Measurements from ENCODE around the gene RAB22A.
A peak's percentile ranks its signal among the peaks of the same experiment; 100 is the strongest.

RAB22A gene

DNA sequence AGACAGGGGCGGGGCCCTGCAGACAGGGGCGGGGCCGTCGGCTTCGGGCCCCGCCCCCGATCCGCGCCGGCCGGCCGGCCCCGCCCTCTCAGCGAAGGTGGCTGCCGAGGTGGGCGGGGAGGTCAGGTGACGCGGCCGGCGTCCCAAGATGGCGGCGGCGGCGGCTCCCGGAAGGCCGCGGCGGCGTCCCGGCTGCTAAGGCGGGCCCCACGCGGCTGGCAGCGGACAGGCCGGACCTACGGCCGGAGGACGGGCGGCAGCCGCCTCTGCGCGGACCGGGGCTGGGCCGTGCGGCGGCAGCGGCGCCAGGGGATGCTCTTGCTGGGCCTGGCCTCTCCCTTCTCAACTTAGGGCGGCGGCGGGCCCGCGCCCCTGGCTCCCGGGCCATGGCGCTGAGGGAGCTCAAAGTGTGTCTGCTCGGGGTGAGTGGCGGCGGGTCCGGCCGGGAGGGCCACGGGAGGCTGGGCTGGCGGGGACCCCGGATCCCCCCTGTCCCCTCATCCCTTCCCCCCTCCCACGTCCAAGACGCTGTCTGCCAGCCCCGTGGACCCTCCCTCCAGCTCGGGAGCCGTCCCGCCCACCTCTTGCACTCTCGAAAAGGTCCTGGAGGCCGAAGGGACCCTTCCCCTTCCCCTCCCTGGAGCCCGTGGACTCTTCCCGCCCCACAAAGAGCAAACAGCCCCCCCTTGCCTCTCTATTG, at the start of gene RAB22A:
TSS of gene RAB22A (plus strand) at position 125 of the 700 bp plus-strand sequence. CDS start at position 387, 262 bp downstream.
- DNase-seq: peak; percentile 77

- no peak for DNase-seq
Observed at GRCh38 chr20:58260006-58260405, 49.5 kb upstream of the RAB22A start.

DNA sequence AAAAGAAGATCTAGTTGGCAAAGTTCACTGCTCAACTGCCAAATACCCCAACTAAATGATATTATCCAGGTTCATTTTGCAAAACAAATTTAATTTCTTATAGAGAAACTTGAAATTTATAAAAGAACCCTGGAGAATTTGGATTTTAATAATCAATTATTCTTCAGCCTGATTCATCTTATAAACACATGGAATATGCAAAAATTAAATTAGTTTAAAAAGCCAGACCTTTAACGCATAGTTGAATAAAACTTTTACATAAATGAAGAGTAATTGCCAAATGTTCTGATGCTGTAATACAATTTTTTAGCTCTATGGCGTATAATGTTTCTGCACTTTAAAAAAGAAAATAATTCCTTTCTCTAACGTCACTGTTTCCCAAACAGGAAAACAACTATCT, 47.9 kb upstream of the RAB22A start:
- DNase-seq: no peak

- DNase-seq: no peak
Observed at GRCh38 chr20:58264271-58264670, 45.2 kb upstream of the RAB22A start.

DNA sequence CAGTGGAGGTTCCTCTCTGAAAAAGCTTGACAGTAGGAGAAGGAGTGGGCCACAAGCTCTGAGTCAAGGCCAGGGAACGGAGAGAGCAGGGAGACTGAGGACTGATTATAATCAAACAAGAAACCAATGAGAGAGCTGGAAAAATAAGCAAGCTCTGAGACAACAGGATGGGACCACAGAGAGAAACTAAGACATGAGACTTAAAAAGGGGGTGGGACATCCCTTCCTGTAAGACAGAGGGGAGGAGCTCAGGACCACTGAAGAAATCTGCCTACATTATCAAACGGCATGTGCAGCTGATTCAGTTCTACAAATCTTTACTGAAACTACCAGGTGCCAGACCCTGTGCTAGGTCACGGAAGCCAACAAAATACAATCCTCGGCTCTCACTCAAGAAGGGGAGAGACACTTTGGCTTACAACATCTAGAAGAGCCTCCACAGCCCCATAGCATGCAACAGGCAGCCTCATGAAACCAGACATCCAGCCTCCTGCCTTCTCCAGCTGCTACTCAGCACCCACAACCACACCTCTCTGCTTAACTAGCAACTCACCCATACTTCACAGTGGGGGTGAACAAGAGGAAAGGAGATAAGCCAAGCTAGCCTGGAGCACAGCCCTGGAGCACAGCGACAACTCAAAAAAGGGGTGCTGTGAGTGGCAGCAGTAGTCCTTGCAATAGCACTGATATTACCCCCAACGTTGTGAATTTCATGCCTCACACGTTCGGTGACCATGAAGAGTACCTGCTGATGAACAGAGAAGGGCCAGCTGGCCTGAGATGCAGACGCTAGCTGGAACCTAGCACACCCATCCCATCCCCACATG, 41.9 kb upstream of the RAB22A start:
- DNase-seq: no peak

DNA sequence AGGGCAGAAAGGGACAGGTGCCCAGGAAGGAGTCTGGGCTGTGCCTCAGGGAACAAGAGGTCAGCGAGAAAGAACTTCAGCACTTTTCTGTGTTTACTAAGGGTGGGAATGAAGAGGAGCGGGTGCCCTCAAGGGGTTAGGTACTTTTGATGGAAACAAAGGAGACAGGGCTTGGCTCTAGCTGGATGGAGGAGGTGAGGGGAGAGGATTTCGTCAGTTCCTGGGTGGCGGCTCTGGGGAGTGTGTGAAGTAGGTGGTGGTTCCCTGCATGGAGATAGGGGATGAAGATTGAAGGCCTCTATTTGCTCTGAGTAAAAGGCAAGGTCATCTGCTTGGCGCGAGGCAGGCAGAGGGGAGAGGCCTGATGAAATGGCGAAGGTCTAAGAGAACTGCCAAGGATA, 41.1 kb upstream of the RAB22A start:
- DNase-seq: no peak

GRCh38 chr20:58268936-58269619, 40.4 kb upstream of the RAB22A start:
- no peak for DNase-seq

- DNase-seq: no peak
Observed at GRCh38 chr20:58271606-58272351, 37.7 kb upstream of the RAB22A start.

GRCh38 chr20:58274384-58274783, 35.1 kb upstream of the RAB22A start:
- no peak for DNase-seq

DNA sequence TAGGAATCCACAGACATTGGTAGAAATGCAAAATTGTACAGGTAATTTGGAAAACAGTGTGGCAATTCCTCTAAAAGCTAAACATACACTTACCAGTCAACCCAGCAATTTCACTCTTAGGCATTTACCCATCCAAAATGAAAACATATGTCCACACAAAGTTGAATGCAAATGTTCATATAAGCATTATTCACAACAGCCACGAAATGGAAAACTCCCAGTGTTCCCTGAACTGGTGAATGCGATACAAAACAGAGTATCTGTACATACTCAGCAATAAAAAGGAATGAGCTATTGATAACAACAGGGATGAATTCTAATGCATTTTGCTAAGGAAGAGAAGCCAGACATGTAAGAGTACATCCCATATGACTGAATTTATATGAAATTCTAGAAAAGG, 32.4 kb upstream of the RAB22A start:
- DNase-seq: no peak

- no peak for DNase-seq
Observed at GRCh38 chr20:58277578-58278472, 31.7 kb upstream of the RAB22A start.

DNA sequence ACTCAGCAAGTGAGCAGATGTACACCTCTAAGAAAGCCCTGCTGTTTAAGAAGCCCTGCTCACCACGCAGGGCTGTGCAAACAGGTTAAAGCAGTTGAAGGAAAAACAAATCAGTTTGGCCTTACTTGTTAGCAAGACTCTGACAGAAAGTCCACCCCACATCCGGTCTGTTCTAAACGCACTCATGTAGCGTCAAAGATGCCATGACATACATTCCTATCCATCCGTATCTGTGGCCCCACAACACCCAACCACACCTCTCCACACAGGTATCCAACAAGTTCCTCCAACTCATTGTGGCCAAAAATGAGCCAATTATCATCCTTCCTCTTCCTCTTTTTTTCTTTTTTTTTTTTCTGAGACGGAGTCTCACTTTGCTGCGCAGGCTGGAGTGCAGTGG, 22.8 kb upstream of the RAB22A start:
- DNase-seq: no peak

DNA sequence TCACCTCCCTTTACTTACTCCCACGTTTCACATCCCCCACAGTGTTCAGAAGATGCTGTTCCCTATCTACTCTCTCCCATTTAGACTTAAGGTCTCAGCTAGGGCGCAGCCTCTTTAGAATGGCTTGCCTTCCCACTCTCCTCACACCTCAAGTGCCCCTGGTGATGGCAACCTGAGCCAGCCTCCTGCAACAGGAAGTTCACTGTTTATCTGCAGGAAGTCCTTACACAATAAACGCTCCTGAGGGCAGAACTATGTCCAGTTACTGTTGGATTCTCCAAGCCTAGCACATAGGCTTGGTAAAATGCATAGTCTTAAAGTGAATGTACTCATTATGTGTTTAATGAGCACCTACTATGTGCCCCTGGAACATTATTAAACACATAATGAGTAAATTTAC, 21.9 kb upstream of the RAB22A start:
- DNase-seq: no peak

DNA sequence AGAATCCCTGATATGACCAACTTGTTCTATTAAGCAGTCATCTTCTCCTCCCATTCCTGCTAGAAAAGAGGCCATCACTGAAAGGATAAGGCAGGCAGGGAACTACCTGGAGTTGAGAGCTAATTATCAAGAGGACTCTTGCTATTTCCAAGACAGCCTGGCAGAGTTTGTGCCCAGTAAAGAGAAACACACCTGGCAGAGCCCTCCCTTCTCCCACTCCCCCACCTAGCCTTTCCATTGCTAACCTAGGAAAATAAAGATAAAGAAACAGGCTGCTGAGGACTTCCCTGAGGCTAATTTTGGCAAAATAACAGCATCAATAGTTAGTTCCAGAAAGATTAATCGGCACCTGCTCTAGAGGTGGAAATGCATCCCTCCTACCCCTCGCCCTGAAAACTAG, 20.4 kb upstream of the RAB22A start:
- no peak for DNase-seq

DNA sequence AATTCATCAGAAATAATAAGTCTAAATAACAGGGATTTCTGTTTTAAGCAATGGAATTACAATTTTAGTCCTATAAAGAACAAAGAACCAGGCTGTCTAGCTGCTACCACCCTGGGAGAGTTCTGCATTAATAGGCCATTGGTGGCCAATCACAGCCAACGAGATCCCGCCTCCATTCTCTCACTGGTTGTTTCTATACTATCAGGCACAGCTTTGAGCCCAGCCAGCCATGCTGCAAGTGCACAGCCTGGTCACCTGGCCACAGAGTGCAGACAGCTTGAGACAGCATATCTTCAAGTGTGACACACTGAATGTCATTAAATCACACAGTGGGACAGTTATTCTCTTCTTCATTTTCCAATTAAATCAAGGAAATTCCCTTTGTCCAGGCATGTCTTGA, 16.1 kb upstream of the RAB22A start:
- peak; percentile 6 for DNase-seq

- no peak for DNase-seq
Observed at GRCh38 chr20:58294497-58295455, 14.7 kb upstream of the RAB22A start.

GRCh38 chr20:58296051-58296837, 13.3 kb upstream of the RAB22A start:
- DNase-seq: no peak

DNA sequence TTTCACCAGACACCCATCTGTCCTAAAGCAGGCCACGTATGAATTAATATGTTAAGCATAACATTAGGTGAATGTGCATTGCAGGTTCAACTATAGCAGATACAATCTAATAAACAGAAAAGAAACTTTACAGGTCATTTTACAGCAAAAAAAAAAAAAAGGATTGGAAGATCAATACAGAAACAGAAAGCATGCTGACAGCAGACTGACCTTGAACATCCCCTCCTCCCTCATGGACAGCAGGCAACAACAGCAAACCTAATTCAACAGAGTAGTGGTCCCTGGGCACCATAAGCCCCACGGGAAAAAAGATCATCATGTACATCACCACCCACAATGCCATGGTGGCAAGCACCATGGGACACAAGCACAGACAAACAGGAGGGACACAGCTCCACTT, 12.1 kb upstream of the RAB22A start:
- DNase-seq: no peak

- no peak for DNase-seq
Observed at GRCh38 chr20:58300321-58300720, 9.2 kb upstream of the RAB22A start.

GRCh38 chr20:58303547-58303946, 6.0 kb upstream of the RAB22A start:
- DNase-seq: no peak

Measured in OCI-M1 (cell line).